DND-41 (cell line): ENCODE data around the gene PHC3.

Source experiments
- ATAC-seq: fragments of 200-7000 bp; cut with Tn5 transposase; 3 replicates; pipeline ENCODE4 v1.9.1; 2021; ENCODE audit warnings: low read depth; ENCODE audit not compliant: insufficient read depth
- DNase-seq: peaks from one replicate; pipeline ENCODE4 v3.0.0-alpha.2; 2020
- H2AFZ ChIP-seq: 2 replicates; pipeline ENCODE4 v1.6.0; 2012; ENCODE audit warnings: low read depth, low read length
- H3K27ac ChIP-seq: 2 replicates; pipeline ENCODE4 v1.5.1; 2012; ENCODE audit warnings: low read length, inconsistent platforms
- H3K27me3 ChIP-seq: fragments of 200-600 bp; sonication (generic); 2 replicates; pipeline ENCODE4 v1.6.0; 2012; ENCODE audit warnings: low read length, mild to moderate bottlenecking, inconsistent platforms; ENCODE audit not compliant: insufficient read depth, poor library complexity
- H3K36me3 ChIP-seq: 2 replicates; pipeline ENCODE4 v1.5.1; 2012; ENCODE audit warnings: low read length, inconsistent platforms; ENCODE audit not compliant: insufficient read depth
- H3K4me1 ChIP-seq: 2 replicates; pipeline ENCODE4 v1.5.1; 2012; ENCODE audit warnings: mild to moderate bottlenecking, low read length; ENCODE audit not compliant: insufficient read depth
- H3K4me2 ChIP-seq: 2 replicates; pipeline ENCODE4 v1.6.0; 2012; ENCODE audit warnings: mild to moderate bottlenecking, moderate library complexity, low read length, inconsistent platforms; ENCODE audit not compliant: insufficient read depth
- H3K4me3 ChIP-seq, 2 experiments: fragments of 200-600 bp in 1 of 2; shearing (Covaris generic) in 1 of 2; 2 replicates each; pipeline ENCODE4 v1.5.1; 2012 to 2016; ENCODE audit warnings: inconsistent platforms in 2 of 2, low read length in 2 of 2, mild to moderate bottlenecking in 2 of 2, low read depth in 1 of 2, moderate library complexity in 1 of 2
- H3K79me2 ChIP-seq: 2 replicates; pipeline ENCODE4 v1.6.0; 2012; ENCODE audit warnings: low read length, inconsistent platforms; ENCODE audit not compliant: insufficient read depth
- H3K9ac ChIP-seq: 2 replicates; pipeline ENCODE4 v1.6.0; 2012; ENCODE audit warnings: low read depth, mild to moderate bottlenecking, inconsistent platforms, low read length, moderate library complexity
- H3K9me3 ChIP-seq: 2 replicates; pipeline ENCODE4 v1.5.1; 2012; ENCODE audit warnings: low read length, moderate library complexity, mild to moderate bottlenecking, inconsistent platforms; ENCODE audit not compliant: insufficient read depth, severe bottlenecking
- H4K20me1 ChIP-seq: 2 replicates; pipeline ENCODE4 v1.6.0; 2012; ENCODE audit warnings: low read length; ENCODE audit not compliant: insufficient read depth
- CTCF ChIP-seq: IDR thresholded peaks from 2 replicates; pipeline ENCODE4 v1.5.1; 2012; ENCODE audit warnings: borderline replicate concordance, low read length, moderate library complexity, mild to moderate bottlenecking; ENCODE audit not compliant: poor library complexity, severe bottlenecking; ENCODE audit errors: extremely low read depth
- EZH2 ChIP-seq: IDR thresholded peaks from 3 replicates; pipeline ENCODE4 v1.6.1; 2012; ENCODE audit warnings: borderline replicate concordance, low read depth, mild to moderate bottlenecking, moderate library complexity, low read length, inconsistent platforms; ENCODE audit not compliant: severe bottlenecking

PHC3 gene

DNA sequence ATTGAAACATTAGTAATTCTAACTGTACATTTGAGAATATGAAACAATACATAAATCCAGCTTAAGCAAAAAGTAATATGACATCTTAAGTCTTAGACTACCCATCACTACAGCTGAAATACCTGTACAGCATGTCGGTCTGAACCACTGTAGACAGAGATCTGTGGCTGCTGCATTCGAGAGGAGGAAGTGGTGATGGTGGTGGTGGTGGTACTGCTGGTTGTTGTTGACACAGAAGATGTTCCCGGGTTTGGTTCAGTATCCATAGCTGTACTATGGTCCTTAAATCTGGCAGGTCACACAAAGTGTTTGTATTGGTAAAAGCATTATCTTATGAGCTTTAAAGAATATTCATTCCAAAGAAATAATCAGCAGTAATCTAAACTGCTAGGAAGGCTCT, 2.9 kb downstream of the PHC3 start:
- peaks cover 51% of the 10 kb centered on the region for H3K4me1 ChIP-seq
- peak overlapping the region; percentile 98 for H3K4me2 ChIP-seq
- ATAC-seq = peak; percentile 64
- H4K20me1 ChIP-seq = no peaks in the 10 kb centered on the region; the same call in 1 of the 2 replicates
- H3K27ac ChIP-seq = 0 out of 2 replicates have a peak overlapping the region, but pooled peaks have one; percentile 93
- H3K9ac ChIP-seq = no peak overlapping the region; the same call in 1 of the 2 replicates
- TF ChIP-seq CTCF (no peak), EZH2 (no peak)
- H3K27me3 ChIP-seq = no peaks in the 10 kb centered on the region
- peak overlapping the region in 1 of 2 experiments; percentile 2; a peak in 1 of 4 replicates for H3K4me3 ChIP-seq
- no peak overlapping the region for H2AFZ ChIP-seq
- H3K79me2 ChIP-seq = peaks cover 73% of the 10 kb centered on the region
- no peaks in the 10 kb centered on the region for H3K9me3 ChIP-seq
- peak; percentile 67 for DNase-seq
- peaks cover 51% of the 10 kb centered on the region for H3K36me3 ChIP-seq

- H3K27ac ChIP-seq = no peak overlapping the region
- H3K4me1 ChIP-seq = peaks cover 27% of the 10 kb centered on the region
- H3K79me2 ChIP-seq = peaks cover 92% of the 10 kb centered on the region
- H3K4me3 ChIP-seq = no peak overlapping the region
- H3K36me3 ChIP-seq = peaks cover 94% of the 10 kb centered on the region
- no peak for TF ChIP-seq CTCF
- no peak for TF ChIP-seq EZH2
- no peak overlapping the region for H2AFZ ChIP-seq
- no peak for ATAC-seq
- no peak overlapping the region for H3K9ac ChIP-seq
- no peak overlapping the region for H3K4me2 ChIP-seq
- no peaks in the 10 kb centered on the region for H3K9me3 ChIP-seq
- peaks cover 11% of the 10 kb centered on the region; the same call in 1 of the 2 replicates for H4K20me1 ChIP-seq
- H3K27me3 ChIP-seq = no peaks in the 10 kb centered on the region
- DNase-seq = no peak
Measured at GRCh38 chr3:170171563-170171962, 10.0 kb downstream of the PHC3 start.

DNA sequence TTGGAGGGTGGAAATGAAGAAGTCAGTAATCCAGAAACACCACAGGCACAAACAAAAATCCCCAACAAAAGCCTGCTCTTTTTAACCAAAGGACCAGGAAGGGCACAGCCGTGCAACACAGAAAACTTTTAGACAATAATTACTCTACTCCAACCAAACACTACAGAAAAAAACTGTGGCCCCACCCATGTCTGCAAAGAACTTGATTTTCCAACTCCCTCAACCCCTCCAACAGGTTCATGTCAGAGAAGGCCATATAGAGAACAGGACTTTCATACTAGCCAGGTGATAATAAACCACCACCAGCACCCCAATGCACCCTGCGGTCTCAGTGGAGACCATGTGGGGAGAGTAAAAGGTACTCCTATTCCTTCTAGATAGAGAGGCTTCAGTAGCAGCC, 16.8 kb downstream of the PHC3 start:
- Histone ChIP-seq H3K27ac (no peak overlapping the region), H3K4me1 (no peaks in the 10 kb centered on the region), H2AFZ (no peak overlapping the region), H3K4me2 (no peak overlapping the region), H3K79me2 (peaks cover 98% of the 10 kb centered on the region), H3K36me3 (peaks cover 89% of the 10 kb centered on the region), H3K9me3 (no peaks in the 10 kb centered on the region), H3K9ac (no peak overlapping the region), H3K4me3 (no peak overlapping the region), H4K20me1 (peaks cover 42% of the 10 kb centered on the region; the same call in 1 of the 2 replicates), H3K27me3 (no peaks in the 10 kb centered on the region)
- TF ChIP-seq CTCF = no peak
- TF ChIP-seq EZH2 = no peak
- ATAC-seq (no peak), DNase-seq (no peak)
